ENCODE results near the gene STIM2.
"Not testable (repeated sequence)": the region's sequence is repeated elsewhere in the genome, so short reads cannot be mapped to it uniquely, and the experiment has no call there.

STIM2 gene

GRCh38 chr4:26860157-26860921 is at the start of gene STIM2:
TSS of gene STIM2 (plus strand) at chr4:26860841.
- in situ Hi-C loops (cut with MboI; ENCODE audit: low sequenced_read_pairs), result no loop called here

DNA sequence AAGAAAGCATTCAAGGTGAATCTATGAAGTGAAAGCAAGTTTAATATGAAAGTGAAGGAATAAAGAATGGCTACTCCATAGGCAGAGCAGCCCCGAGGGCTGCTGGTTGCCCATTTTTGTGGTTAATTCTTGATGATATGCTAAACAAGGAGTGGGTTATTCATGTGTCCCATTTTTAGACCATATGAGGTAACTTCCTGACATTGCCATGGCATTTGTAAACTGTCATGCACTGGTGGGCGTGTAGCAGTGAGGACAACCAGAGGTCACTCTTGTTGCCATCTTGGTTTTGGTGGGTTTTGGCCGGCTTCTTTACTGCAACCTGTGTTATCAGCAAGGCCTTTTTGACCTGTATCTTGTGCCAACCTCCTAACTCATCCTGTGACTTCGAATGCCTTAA is 49.1 kb upstream of the STIM2 start:
- in situ Hi-C loops (cut with MboI; ENCODE audit: low sequenced_read_pairs), result not testable (repeated sequence)

GRCh38 chr4:26812049-26812714 is 48.5 kb upstream of the STIM2 start:
- in situ Hi-C loops (cut with MboI; ENCODE audit: low sequenced_read_pairs), result no loop called here

- in situ Hi-C loops (cut with MboI; ENCODE audit: low sequenced_read_pairs), result no loop called here
These were observed 46.9 kb upstream of the STIM2 start for GRCh38 chr4:26813698-26814097.

GRCh38 chr4:26815199-26815598 is 45.4 kb upstream of the STIM2 start:
- in situ Hi-C loops (cut with MboI; ENCODE audit: low sequenced_read_pairs), result no loop called here

GRCh38 chr4:26815706-26816105 is 44.9 kb upstream of the STIM2 start:
- in situ Hi-C loops (cut with MboI; ENCODE audit: low sequenced_read_pairs), result no loop called here

- in situ Hi-C loops (cut with MboI; ENCODE audit: low sequenced_read_pairs), result no loop called here
These were observed 41.6 kb upstream of the STIM2 start for GRCh38 chr4:26819026-26819425.

GRCh38 chr4:26819478-26820095 is 41.1 kb upstream of the STIM2 start:
- in situ Hi-C loops (cut with MboI; ENCODE audit: low sequenced_read_pairs), result no loop called here

DNA sequence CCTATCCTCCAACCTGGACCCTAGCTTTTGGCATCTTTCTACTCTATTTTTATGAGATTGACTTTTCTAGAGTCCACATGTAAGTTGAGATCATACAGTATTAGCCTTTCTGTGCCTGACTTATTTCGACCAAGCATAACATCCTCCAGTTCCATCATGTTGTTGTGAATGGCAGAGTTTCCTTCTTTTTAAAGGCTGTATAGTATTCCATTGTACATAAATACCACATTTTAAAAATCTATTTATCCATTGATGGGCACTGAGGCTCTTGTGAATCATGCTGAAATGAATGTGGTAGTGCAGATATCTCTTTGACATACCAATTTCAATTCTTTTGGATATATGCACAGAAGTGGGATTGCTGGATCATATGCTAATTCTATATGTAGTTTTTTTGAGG is 40.3 kb upstream of the STIM2 start:
- in situ Hi-C loops (cut with MboI; ENCODE audit: low sequenced_read_pairs), result no loop called here

GRCh38 chr4:26821031-26821430 is 39.6 kb upstream of the STIM2 start:
- in situ Hi-C loops (cut with MboI; ENCODE audit: low sequenced_read_pairs), result no loop called here

GRCh38 chr4:26821677-26822503 is 38.8 kb upstream of the STIM2 start:
- in situ Hi-C loops (cut with MboI; ENCODE audit: low sequenced_read_pairs), result no loop called here

DNA sequence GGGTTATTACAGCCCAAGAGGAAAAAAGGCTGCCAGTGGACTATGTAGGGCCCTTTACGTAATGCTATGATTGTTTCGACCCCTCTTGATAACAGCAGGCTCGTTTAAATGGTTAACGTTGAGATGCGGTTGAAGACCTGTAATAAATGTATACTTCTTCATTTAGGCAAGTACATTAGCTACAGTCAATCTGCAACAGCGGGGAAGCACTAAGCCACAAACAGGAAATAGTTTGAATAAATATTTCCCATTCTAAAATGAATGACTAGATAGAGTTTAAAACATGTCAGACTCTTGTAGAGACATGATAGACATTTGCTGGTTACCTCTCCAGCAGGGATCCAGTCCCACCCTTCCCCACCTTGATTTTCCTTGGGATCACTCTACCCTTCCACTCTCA is 38.1 kb upstream of the STIM2 start:
- in situ Hi-C loops (cut with MboI; ENCODE audit: low sequenced_read_pairs), result no loop called here

- in situ Hi-C loops (cut with MboI; ENCODE audit: low sequenced_read_pairs), result not testable (repeated sequence)
These were observed 37.7 kb upstream of the STIM2 start for GRCh38 chr4:26822974-26823373.

DNA sequence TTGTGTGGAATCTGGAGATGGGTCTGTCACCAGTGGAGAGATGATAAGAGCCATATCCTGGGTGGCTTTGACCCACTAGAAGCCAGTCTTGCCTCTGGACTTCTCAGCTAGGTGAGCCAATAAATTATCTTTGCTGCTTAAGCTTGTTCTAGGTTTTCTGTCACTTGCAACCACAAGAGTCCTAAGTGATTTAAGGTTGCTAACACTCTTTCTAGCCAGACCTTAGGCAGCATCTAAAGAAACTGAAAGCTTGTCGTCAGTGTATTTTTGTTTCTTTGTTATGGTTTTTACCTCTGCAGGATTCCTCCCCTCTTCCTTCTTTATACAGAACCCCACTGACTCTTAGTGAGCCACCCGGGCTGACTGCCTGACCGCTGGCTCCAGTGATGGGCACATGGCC is 37.1 kb upstream of the STIM2 start:
- in situ Hi-C loops (cut with MboI; ENCODE audit: low sequenced_read_pairs), result no loop called here

- in situ Hi-C loops (cut with MboI; ENCODE audit: low sequenced_read_pairs), result no loop called here
These were observed 36.0 kb upstream of the STIM2 start for GRCh38 chr4:26824667-26825066.

DNA sequence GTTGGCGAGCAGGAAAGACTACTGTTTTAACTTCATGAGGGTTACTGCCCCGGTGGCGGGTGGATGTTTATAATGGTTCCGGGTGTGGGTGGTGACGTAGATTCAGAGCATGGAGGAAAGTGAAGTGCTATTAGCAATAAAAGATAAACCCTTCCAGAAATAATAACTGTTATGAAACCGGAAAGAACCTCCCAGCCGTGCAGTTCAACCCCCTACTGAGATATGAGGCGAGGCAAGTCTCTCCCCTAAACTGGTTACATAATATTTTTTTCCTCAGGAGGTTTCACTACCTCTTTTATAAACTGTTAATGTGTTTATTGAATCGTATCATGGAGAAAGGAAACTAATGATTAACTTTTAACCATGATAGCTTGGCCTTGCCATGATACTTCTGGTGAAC is 33.9 kb upstream of the STIM2 start:
- in situ Hi-C loops (cut with MboI; ENCODE audit: low sequenced_read_pairs), result no loop called here

GRCh38 chr4:26827336-26827735 is 33.3 kb upstream of the STIM2 start:
- in situ Hi-C loops (cut with MboI; ENCODE audit: low sequenced_read_pairs), result not testable (repeated sequence)

GRCh38 chr4:26827798-26828197 is 32.8 kb upstream of the STIM2 start:
- in situ Hi-C loops (cut with MboI; ENCODE audit: low sequenced_read_pairs), result no loop called here

DNA sequence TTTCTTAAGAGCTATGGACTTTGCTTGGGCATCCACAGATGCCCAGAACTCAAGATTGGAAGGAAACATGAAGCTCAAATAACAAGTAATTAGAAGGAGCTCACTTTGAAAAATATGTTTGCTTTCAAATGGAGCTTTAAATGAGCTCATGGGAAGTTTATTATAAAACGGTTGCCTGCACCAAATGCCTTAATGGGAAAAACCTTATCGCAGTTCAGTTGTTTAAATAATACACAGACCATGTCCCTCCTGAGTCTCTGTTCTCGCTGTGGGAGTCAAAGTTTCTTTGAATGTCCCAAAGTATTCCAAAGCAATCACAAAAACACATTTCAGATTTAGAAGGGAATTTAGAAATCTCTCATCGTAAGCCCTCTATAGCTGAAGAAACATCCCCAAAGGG is 31.6 kb upstream of the STIM2 start:
- in situ Hi-C loops (cut with MboI; ENCODE audit: low sequenced_read_pairs), result no loop called here

GRCh38 chr4:26830033-26830432 is 30.6 kb upstream of the STIM2 start:
- in situ Hi-C loops (cut with MboI; ENCODE audit: low sequenced_read_pairs), result no loop called here

- in situ Hi-C loops (cut with MboI; ENCODE audit: low sequenced_read_pairs), result no loop called here
These were observed 29.9 kb upstream of the STIM2 start for GRCh38 chr4:26830701-26831100.

Measured in HL-60/S4 treated with phorbol 12-myristate 13-acetate at 8.2 ng/mL for 4 days and 3 days (cell line).